ENCODE data around the gene TULP4.
"Not testable (repeated sequence)": the region's sequence is repeated elsewhere in the genome, so short reads cannot be mapped to it uniquely, and the experiment has no call there.

The TULP4 gene

DNA sequence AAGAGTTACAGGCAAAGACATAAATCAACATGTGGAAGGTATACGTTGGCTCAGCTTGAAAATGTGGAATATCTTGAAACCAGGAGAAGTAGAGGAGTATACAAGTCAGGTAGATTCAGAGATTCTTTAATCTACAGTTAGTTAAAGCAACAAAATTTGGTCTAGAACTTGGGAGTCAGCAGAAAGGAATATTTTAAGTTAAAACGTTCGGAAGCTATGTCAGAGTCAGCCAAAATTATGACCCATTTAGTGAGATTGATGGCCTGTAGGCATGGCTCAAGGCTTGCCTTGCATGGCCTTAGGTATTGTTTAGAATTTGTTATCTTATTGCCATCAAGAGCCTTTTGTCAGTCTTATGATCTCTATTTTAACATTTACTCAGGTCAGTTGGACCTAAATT is 153.5 kb downstream of the TULP4 start:
- H3K4me3 ChIP-seq = no peak overlapping the region
- H3K9ac ChIP-seq (ENCODE audit: insufficient read length) = no peak overlapping the region
- peaks cover 29% of the 10 kb centered on the region for H3K36me3 ChIP-seq (ENCODE audit: insufficient read depth, low read length)
- DNase-seq (ENCODE audit: low read depth, low spot score) = no peak
- no peak overlapping the region for H3K27ac ChIP-seq
- 0 out of 2 replicates have a peak, but pooled peaks cover 3% of the 10 kb centered on the region for H3K9me3 ChIP-seq (ENCODE audit: low read depth, low read length)
- TF ChIP-seq FOXP2 (optimal IDR thresholded peaks at IDR 0.05; ENCODE audit: control extremely low read depth, extremely low read length, insufficient read depth) (no peak), POLR2AphosphoS5 (IDR thresholded peaks at IDR 0.05; ENCODE audit: borderline replicate concordance, low read depth, low read length) (no peak), EZH2 (IDR thresholded peaks at IDR 0.05) (no peak)

DNA sequence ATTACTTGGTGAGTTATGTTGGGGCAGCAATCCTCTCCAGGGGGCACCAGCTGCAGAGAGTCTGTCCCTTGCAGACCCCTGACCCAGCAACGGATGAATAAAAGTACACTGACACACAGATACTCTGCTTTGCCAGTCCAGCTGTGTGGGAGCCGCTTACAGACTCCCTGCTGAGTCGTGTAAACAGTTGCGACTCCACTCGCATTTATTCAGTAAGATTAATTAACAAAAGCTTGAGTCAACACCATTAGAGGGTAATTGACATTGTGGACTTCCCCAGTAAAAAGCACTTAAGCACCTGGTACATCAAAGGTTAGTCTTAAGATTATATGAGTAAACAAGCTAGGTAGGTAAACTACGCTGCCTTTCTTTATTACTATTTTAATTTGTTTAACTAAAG is 155.7 kb downstream of the TULP4 start:
- TF ChIP-seq POLR2AphosphoS5 (IDR thresholded peaks at IDR 0.05; ENCODE audit: borderline replicate concordance, low read depth, low read length) (no peak), FOXP2 (optimal IDR thresholded peaks at IDR 0.05; ENCODE audit: control extremely low read depth, extremely low read length, insufficient read depth) (no peak), EZH2 (IDR thresholded peaks at IDR 0.05) (no peak)
- 0 out of 2 replicates have a peak, but pooled peaks cover 3% of the 10 kb centered on the region for H3K9me3 ChIP-seq (ENCODE audit: low read depth, low read length)
- no peak overlapping the region for H3K27ac ChIP-seq
- no peak for DNase-seq (ENCODE audit: low read depth, low spot score)
- H3K9ac ChIP-seq (ENCODE audit: insufficient read length) = no peak overlapping the region
- no peak overlapping the region for H3K4me3 ChIP-seq
- H3K36me3 ChIP-seq (ENCODE audit: insufficient read depth, low read length) = peaks cover 27% of the 10 kb centered on the region

- no peak overlapping the region for H3K9ac ChIP-seq (ENCODE audit: insufficient read length)
- H3K9me3 ChIP-seq (ENCODE audit: low read depth, low read length) = 0 out of 2 replicates have a peak, but pooled peaks cover 3% of the 10 kb centered on the region
- H3K27ac ChIP-seq = no peak overlapping the region
- H3K36me3 ChIP-seq (ENCODE audit: insufficient read depth, low read length) = peaks cover 23% of the 10 kb centered on the region
- no peak overlapping the region for H3K4me3 ChIP-seq
- TF ChIP-seq EZH2 (IDR thresholded peaks at IDR 0.05) (no peak), FOXP2 (optimal IDR thresholded peaks at IDR 0.05; ENCODE audit: control extremely low read depth, extremely low read length, insufficient read depth) (no peak), POLR2AphosphoS5 (IDR thresholded peaks at IDR 0.05; ENCODE audit: borderline replicate concordance, low read depth, low read length) (no peak)
- no peak for DNase-seq (ENCODE audit: low read depth, low spot score)
These were observed 156.4 kb downstream of the TULP4 start for GRCh38 chr6:158468666-158469065.

GRCh38 chr6:158470023-158470422 is 157.8 kb downstream of the TULP4 start:
- DNase-seq (ENCODE audit: low read depth, low spot score); H3K9ac ChIP-seq (ENCODE audit: insufficient read length); H3K27ac ChIP-seq; H3K4me3 ChIP-seq; H3K9me3 ChIP-seq (ENCODE audit: low read depth, low read length): not testable (repeated sequence)
- peaks cover 12% of the 10 kb centered on the region; the same call in 1 of the 2 replicates for H3K36me3 ChIP-seq (ENCODE audit: insufficient read depth, low read length)

DNA sequence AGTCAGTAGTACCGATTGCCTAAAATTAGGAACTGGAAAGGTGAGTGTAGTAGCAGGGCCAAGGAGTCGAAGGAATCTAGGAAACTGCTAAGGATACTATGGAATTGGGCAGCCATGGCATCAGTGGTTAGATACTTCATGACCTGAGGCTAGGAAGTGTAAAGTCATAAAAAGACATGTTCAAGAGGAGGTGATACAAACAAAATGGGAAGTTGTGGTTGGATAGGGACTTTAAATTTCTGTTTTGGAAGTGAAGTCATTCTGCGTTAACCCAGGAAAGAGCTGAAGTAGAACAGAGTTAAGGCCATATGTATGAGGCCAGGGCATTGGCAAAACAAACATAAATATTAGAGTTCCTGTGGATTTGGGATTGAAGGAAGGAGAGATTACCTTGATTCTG is 159.1 kb downstream of the TULP4 start:
- no peak overlapping the region for H3K9ac ChIP-seq (ENCODE audit: insufficient read length)
- H3K9me3 ChIP-seq (ENCODE audit: low read depth, low read length) = no peaks in the 10 kb centered on the region
- 0 out of 2 replicates have a peak overlapping the region, but pooled peaks have one; percentile 36 for H3K4me3 ChIP-seq
- H3K36me3 ChIP-seq (ENCODE audit: insufficient read depth, low read length) = peaks cover 3% of the 10 kb centered on the region; the same call in 1 of the 2 replicates
- no peak for TF ChIP-seq EZH2 (IDR thresholded peaks at IDR 0.05)
- TF ChIP-seq FOXP2 (optimal IDR thresholded peaks at IDR 0.05; ENCODE audit: control extremely low read depth, extremely low read length, insufficient read depth) = no peak
- TF ChIP-seq POLR2AphosphoS5 (IDR thresholded peaks at IDR 0.05; ENCODE audit: borderline replicate concordance, low read depth, low read length) = no peak
- no peak for DNase-seq (ENCODE audit: low read depth, low spot score)
- peak overlapping the region; percentile 87; the same call in 1 of the 2 replicates for H3K27ac ChIP-seq

GRCh38 chr6:158472447-158472846 is 160.2 kb downstream of the TULP4 start:
- peak; percentile 74 for DNase-seq (ENCODE audit: low read depth, low spot score)
- H3K36me3 ChIP-seq (ENCODE audit: insufficient read depth, low read length) = peaks cover 9% of the 10 kb centered on the region
- no peaks in the 10 kb centered on the region for H3K9me3 ChIP-seq (ENCODE audit: low read depth, low read length)
- H3K9ac ChIP-seq (ENCODE audit: insufficient read length) = no peak overlapping the region
- peak overlapping the region; percentile 87 for H3K27ac ChIP-seq
- TF ChIP-seq EZH2 (IDR thresholded peaks at IDR 0.05) = no peak
- no peak for TF ChIP-seq FOXP2 (optimal IDR thresholded peaks at IDR 0.05; ENCODE audit: control extremely low read depth, extremely low read length, insufficient read depth)
- TF ChIP-seq POLR2AphosphoS5 (IDR thresholded peaks at IDR 0.05; ENCODE audit: borderline replicate concordance, low read depth, low read length) = peak; percentile 62; the same call in 1 of the 2 replicates
- peak overlapping the region; percentile 36 for H3K4me3 ChIP-seq

GRCh38 chr6:158474961-158475343 is 162.7 kb downstream of the TULP4 start:
- no peak for DNase-seq (ENCODE audit: low read depth, low spot score)
- Histone ChIP-seq H3K27ac (peak overlapping the region; percentile 88), H3K4me3 (peak overlapping the region; percentile 71), H3K36me3 (ENCODE audit: insufficient read depth, low read length) (peaks cover 16% of the 10 kb centered on the region), H3K9me3 (ENCODE audit: low read depth, low read length) (no peaks in the 10 kb centered on the region), H3K9ac (ENCODE audit: insufficient read length) (peak overlapping the region; percentile 29)
- TF ChIP-seq FOXP2 (optimal IDR thresholded peaks at IDR 0.05; ENCODE audit: control extremely low read depth, extremely low read length, insufficient read depth) (no peak), POLR2AphosphoS5 (IDR thresholded peaks at IDR 0.05; ENCODE audit: borderline replicate concordance, low read depth, low read length) (no peak), EZH2 (IDR thresholded peaks at IDR 0.05) (no peak)

DNA sequence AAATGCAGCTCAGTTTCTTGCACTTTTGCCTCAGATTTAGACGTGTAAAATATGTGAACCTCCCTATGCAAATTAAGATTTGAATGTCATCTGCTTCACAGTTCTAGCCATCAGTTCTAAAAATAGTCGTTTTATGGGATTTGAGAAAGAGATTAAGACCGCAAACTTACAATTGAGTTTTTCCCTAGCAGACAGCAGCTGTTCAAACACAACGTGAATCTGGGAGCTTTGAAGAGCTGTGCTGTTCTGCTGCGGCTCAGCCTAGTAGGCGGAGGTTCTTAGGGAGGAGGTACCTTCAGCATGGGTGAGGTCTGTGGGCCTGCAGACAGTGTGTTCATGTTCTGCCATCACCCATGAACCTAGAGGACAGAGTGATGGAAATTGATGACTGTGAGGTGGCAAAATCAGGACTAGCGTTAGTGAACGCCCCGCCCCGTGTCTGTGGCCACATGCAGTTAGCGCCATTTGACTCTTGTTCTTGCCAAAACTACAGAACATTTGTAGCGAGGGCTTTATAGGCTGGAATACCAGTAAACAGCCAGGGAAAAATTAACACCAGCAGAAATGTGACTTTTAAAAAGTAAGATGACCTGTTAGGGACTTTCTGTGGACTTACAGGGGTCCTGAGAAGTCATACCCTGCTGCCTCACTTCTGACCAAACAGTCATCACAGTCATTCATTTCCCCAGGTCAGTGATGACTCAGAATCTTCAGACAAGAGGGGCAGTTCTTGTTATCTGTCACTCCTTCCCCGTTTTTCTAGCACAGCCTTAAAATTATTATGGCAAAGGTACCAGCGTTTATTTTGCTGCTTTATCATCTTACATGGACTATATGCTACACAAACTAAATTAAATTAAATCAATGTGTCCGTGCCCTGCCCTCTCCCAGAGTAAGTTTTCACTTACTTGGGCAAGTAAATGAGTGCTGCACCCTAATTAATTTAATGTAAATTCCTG is 163.4 kb downstream of the TULP4 start:
- H3K9ac ChIP-seq (ENCODE audit: insufficient read length) = peak overlapping the region; percentile 29
- no peaks in the 10 kb centered on the region for H3K9me3 ChIP-seq (ENCODE audit: low read depth, low read length)
- peaks cover 21% of the 10 kb centered on the region for H3K36me3 ChIP-seq (ENCODE audit: insufficient read depth, low read length)
- TF ChIP-seq POLR2AphosphoS5 (IDR thresholded peaks at IDR 0.05; ENCODE audit: borderline replicate concordance, low read depth, low read length) (no peak; the same call in 1 of the 2 replicates), FOXP2 (optimal IDR thresholded peaks at IDR 0.05; ENCODE audit: control extremely low read depth, extremely low read length, insufficient read depth) (no peak), EZH2 (IDR thresholded peaks at IDR 0.05) (no peak)
- H3K27ac ChIP-seq = peak overlapping the region; percentile 88
- peak overlapping the region; percentile 71 for H3K4me3 ChIP-seq
- DNase-seq (ENCODE audit: low read depth, low spot score) = peak; percentile 52

All from SK-N-MC (cell line).